MM.1S (cell line): Measurements from ENCODE around the gene CUL3.

Experiments used
- CTCF ChIP-seq: fragments of 300-600 bp; sonication (generic); IDR thresholded peaks from 2 replicates; pipeline ENCODE4 v1.5.1; 2016; ENCODE audit warnings: antibody characterized with exemption, low read length, mixed read lengths
- EZH2 ChIP-seq: fragments of 300-600 bp; sonication (generic); optimal IDR thresholded peaks from 2 replicates; pipeline ENCODE3; 2017; ENCODE audit warnings: low read depth, mild to moderate bottlenecking, antibody characterized with exemption, low read length, mixed read lengths
- EZH2phosphoT487 ChIP-seq: fragments of 300-600 bp; sonication (generic); IDR thresholded peaks from 2 replicates; pipeline ENCODE4 v1.6.1; 2018; ENCODE audit warnings: antibody characterized with exemption, low read length

DNA sequence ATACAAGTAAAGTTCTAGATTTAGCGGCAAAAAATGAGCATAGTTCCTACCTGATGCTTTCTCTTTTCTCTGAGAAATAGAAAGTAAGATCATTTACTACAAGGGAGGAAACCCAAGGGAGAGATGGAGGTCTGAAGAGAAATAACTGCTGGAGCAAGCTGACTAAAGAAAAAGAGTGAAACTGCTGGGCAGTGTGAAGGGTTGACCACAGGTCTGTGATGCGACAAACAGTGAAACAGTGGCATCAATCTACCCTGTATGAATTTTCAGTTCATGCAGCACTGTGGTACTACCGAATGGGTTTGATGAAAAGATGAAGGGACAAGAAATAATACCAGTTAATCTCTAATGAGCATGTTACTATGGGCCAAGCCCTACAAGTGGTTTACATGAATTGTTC, 52.2 kb downstream of the CUL3 start:
- no peak for TF ChIP-seq CTCF
- no peak for TF ChIP-seq EZH2phosphoT487
- TF ChIP-seq EZH2, result no peak
